BJ (cell line): ENCODE results near the gene MDH1. TPM values are rescaled to one million over a fixed set of nuclear protein-coding genes. Genes with fewer than 3 reads are reported as not detected.
A peak's percentile ranks its signal among the peaks of the same experiment; 100 is the strongest.
"Not testable (repeated sequence)": the region's sequence is repeated elsewhere in the genome, so short reads cannot be mapped to it uniquely, and the experiment has no call there.

Experiments used
- CTCF ChIA-PET: fragments of 350-600 bp; formaldehyde crosslinking; extraction: SDS; loops from one replicate; lab custom pipeline; 2021; ENCODE audit warnings: antibody characterized with exemption, inconsistent platforms; lab: Yijun Ruan, JAX
- POLR2A ChIA-PET: fragments of 300-600 bp; sonication (Branson Sonifier 250); formaldehyde crosslinking; extraction: SDS; loops from one replicate; lab custom pipeline; 2021; ENCODE audit warnings: antibody characterized with exemption; lab: Charles Lee
- DNase-seq: peaks from one replicate; pipeline ENCODE4 v3.0.0-alpha.2; 2011; ENCODE audit warnings: low read depth
- H3K27me3 ChIP-seq: 2 replicates; pipeline ENCODE4 v1.6.0; 2011; ENCODE audit warnings: low read length; ENCODE audit not compliant: control insufficient read depth, insufficient read depth
- H3K36me3 ChIP-seq: 2 replicates; pipeline ENCODE4 v1.5.1; 2011; ENCODE audit warnings: low read length; ENCODE audit not compliant: control insufficient read depth, insufficient read depth
- H3K4me3 ChIP-seq: 2 replicates; pipeline ENCODE4 v1.5.1; 2011; ENCODE audit warnings: low read depth, mild to moderate bottlenecking, control low read depth, low read length
- CTCF ChIP-seq: IDR thresholded peaks from 2 replicates; pipeline ENCODE4 v1.5.1; 2011; ENCODE audit warnings: low read depth, mild to moderate bottlenecking, control low read depth, inconsistent platforms, low read length, moderate library complexity; ENCODE audit not compliant: insufficient read depth
- polyA plus RNA-seq: library from polyadenylated mRNA; depleted of rRNA; stranded (reverse); fragments of >200 nt; gene quantifications from 2 replicates; pipeline ENCODE4 v1.2.3, GENCODE V29; 2011

The MDH1 gene
- polyA plus RNA-seq, 1 experiment = 166 TPM

- CTCF ChIA-PET = no interaction called here
- Histone ChIP-seq H3K27me3 (no peaks in the 10 kb centered on the region), H3K36me3 (peaks cover 5% of the 10 kb centered on the region), H3K4me3 (no peak overlapping the region)
- no peak for TF ChIP-seq CTCF
- DNase-seq = no peak
- POLR2A ChIA-PET = no interaction called here
Measured at GRCh38 chr2:63598981-63599380, 10.2 kb downstream of the MDH1 start.

- CTCF ChIA-PET = interaction anchor here (1.7 kb wide), 1 partner anchor 12 kb away, joined by 5 read pairs; the partner anchor contains the start of genes MDH1 and WDPCP
- POLR2A ChIA-PET = no interaction called here
- Histone ChIP-seq H3K36me3 (peaks cover 8% of the 10 kb centered on the region), H3K4me3 (no peak overlapping the region), H3K27me3 (no peaks in the 10 kb centered on the region)
- TF ChIP-seq CTCF = no peak
- DNase-seq = no peak
Measured at GRCh38 chr2:63600881-63601460, 12.2 kb downstream of the MDH1 start.

GRCh38 chr2:63604666-63605065, 15.9 kb downstream of the MDH1 start:
- TF ChIP-seq CTCF = no peak
- DNase-seq = no peak
- ChIA-PET POLR2A (no interaction called here), CTCF (interaction anchor here (0.6 to 1.6 kb wide), 3 partner anchors 15 to 245 kb away, joined by 3 to 4 read pairs (median 4); no protein-coding TSS in a partner anchor)
- Histone ChIP-seq H3K27me3 (no peaks in the 10 kb centered on the region), H3K4me3 (no peak overlapping the region), H3K36me3 (peaks cover 5% of the 10 kb centered on the region)

- H3K36me3 ChIP-seq, H3K27me3 ChIP-seq, H3K4me3 ChIP-seq, POLR2A ChIA-PET: not testable (repeated sequence)
- DNase-seq = peak; percentile 17
- CTCF ChIA-PET = interaction anchor here (1.0 kb wide), 1 partner anchor 8 kb away, joined by 3 read pairs; no protein-coding TSS in a partner anchor
Measured at GRCh38 chr2:63608865-63609264, 20.1 kb downstream of the MDH1 start.

GRCh38 chr2:63610525-63610924, 21.8 kb downstream of the MDH1 start:
- no peak for TF ChIP-seq CTCF
- DNase-seq = no peak
- CTCF ChIA-PET = no interaction called here
- no peaks in the 10 kb centered on the region for H3K27me3 ChIP-seq
- H3K36me3 ChIP-seq = no peaks in the 10 kb centered on the region; the same call in none of the 2 replicates
- no peak overlapping the region for H3K4me3 ChIP-seq
- POLR2A ChIA-PET = no interaction called here

- no peaks in the 10 kb centered on the region for H3K36me3 ChIP-seq
- POLR2A ChIA-PET = no interaction called here
- CTCF ChIA-PET = no interaction called here
- peak; percentile 8 for DNase-seq
- H3K27me3 ChIP-seq = no peaks in the 10 kb centered on the region
- no peak for TF ChIP-seq CTCF
- H3K4me3 ChIP-seq = no peak overlapping the region
Measured at GRCh38 chr2:63613391-63613901, 24.7 kb downstream of the MDH1 start.
